ENCODE results near the gene GPC5.
"Not testable (repeated sequence)": the region's sequence is repeated elsewhere in the genome, so short reads cannot be mapped to it uniquely, and the experiment has no call there.

The GPC5 gene

DNA sequence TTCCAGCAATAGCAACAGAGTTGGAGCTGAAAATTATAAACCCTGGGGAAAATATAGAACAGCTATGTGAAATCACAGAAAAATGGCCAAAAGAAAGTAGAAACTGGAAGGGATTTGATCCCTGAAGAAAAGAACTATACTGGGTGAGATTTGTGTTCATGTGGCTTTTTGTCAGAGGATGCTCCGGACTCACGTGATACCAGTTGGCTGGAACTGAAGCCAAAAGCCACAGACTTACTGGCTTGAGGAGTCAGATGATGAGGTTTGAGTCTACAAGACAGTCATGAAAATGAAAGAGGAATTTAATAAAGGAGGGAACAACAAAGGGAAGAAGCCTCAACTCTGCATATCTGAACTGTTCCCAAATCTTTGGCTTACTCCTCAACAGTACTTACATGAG lies 427.1 kb downstream of the GPC5 start:
- DNase-seq (ENCODE audit: low read depth in 2 of 3, low spot score in 2 of 3): no peak

DNA sequence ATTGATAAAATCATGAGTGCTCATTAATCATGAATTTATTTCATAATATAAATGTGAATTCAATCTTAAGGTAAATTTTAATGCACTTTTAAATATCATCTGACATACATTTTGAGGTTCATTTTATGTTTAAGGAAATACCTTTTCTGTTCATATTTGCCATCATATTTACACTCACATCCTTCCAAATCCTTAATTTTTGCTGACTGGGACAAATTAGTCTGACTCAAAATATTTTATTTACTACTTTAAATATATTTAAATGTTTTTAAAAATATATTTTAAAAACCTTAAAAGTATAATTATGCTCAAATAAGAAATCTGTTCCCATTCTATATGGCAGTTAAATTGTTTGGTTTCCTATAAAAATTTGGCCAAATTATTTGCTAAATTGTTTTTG lies 438.1 kb downstream of the GPC5 start:
- no peak for DNase-seq (ENCODE audit: low read depth in 2 of 3, low spot score in 2 of 3)

DNA sequence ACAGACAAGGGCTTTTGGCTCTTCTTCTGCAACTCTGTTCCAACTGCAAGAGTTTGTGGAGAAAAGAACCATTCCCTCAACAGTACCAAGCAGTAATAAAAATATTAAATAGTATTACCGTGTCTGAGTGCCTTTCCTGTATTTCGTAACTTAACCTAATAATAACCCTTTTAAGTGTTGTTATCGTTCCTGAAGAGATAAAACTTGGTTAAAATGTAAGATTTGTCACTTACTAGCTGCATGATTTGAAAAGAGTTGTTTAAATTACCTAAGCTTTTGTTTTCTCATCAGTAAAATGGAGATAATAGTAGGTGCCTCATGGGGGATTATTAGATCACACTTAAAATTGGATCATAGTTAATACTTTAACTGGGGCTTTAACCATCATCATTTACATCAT lies 447.2 kb downstream of the GPC5 start:
- no peak for DNase-seq (ENCODE audit: low read depth in 2 of 3, low spot score in 2 of 3)

DNA sequence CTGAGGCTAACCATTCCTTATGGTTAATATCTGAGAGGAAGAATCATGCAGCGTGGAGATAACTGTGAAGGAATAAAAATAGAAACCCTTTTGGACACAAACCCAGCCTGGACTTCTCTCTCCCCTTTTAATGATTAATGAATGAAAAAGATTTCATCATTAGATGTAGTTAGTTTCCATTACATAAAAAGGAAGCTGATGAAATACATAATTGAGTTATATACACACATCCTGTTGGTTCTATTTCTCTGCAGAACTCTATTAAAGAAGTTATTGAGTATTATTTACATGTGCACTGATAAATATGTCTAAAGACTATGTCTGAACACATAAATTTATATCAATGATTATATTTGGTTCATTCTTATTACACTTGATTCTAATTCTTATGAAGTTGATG lies 465.3 kb downstream of the GPC5 start:
- DNase-seq (ENCODE audit: low read depth in 2 of 3, low spot score in 2 of 3): no peak

DNA sequence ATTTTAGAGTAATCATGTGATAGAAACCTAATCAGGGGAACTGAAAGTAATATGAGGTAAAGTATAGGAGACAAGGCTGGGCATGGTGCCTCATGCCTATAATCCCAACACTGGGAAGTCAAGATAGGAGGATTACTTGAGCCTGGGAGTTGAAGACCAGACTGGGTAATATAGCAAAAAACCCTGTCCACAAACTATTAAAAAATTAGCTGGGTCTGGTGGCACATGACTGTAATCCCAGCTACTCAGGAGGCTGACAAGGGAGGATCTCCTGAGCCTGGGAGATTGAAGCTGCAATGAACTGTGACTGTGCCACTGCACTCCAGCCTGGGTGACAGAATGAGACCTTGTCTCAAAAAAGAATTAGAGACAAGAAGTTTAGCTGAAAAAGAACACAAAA lies 469.9 kb downstream of the GPC5 start:
- no peak for DNase-seq (ENCODE audit: low read depth in 2 of 3, low spot score in 2 of 3)

DNA sequence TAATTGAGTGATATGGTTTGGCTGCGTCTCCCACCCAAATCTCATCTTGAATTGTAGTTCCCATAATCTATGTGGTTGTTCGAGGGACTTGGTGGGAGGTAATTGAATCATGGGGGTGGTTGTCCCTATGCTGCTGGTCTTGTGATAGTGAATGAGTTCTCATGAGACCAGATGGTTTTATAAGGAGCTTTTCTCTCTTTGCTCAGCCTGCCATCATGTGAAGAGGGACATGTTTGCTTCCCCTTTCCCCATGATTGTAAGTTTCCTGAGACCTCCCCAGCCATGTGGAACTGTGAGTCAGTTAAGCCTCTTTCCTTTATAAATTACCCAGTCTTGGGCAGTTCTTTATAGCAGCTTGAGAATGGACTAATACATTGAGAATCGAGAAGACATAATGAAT lies 480.1 kb downstream of the GPC5 start:
- no peak for DNase-seq (ENCODE audit: low read depth in 2 of 3, low spot score in 2 of 3)

DNA sequence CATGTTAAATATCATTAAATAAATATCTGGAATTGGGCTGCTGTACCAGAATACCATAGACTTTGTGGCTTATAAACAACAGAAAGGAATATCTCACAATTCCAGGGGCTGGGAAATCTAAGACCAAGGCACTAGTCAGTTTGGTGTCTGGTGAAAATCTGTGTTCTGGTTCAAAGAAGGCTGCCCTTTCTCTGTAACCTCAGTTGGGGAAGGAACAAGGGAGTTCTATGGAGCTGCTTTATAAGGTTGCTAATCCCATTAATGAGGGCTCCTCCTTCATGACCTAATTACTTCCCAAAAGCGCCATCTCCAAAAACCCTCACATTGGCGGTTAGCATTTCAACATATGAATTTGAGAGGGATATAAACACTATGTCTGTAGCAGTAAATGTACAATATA lies 480.9 kb downstream of the GPC5 start:
- no peak for DNase-seq (ENCODE audit: low read depth in 2 of 3, low spot score in 2 of 3)

DNA sequence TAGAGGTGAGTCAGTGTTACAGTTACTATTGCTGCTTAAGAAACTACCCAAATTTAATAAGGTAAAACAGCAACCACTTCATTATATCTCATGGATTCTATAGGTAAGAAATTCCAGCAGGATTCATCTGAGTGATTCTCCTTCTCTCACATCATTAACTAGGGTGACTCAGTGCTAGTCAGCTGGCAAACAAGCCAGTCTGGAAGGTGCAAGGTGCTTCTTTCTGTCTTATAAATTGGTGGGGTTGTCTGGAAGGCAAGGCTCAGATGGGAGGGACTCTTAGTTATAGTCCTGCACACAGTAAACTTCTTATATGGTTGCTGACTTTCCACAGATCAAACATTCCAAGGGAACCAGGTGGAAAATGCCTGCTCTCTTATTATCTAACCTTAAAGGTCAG lies 484.5 kb downstream of the GPC5 start:
- no peak for DNase-seq (ENCODE audit: low read depth in 2 of 3, low spot score in 2 of 3)

DNA sequence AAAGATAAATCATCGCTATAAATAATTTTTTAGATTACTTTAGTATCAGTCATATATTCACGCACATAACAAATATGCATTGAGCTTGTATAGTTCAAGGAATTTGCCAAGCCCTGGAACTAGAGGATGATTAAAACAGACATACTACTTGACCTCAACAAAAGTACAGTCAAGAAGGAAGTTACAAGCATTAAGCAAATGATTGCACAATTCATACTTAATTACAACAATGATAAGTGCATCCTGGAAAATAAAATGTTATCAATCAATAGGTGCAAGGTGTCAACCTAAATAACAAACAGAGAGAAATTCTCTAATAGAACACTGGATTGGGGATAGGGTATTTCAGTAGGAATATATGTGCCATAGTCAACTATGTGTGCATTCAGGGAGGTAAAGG lies 491.2 kb downstream of the GPC5 start:
- no peak for DNase-seq (ENCODE audit: low read depth in 2 of 3, low spot score in 2 of 3)

DNA sequence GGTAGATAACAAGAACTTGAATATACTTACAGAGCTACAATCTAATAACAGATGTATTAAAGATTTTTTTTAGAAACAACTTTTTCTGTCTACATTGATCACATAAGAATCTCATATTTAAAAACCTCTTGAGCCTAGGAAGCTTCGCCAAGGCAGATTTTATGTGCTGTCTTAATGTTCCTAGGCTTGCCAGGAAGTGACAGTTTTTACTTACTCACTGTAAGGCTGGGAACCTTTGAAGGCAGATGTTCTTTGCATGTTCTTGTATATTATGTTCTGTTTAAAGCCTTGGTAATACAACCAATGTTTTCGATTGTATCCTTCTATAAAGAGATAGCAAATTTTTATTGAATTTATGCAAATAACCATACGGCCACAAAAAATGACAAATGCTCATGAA lies 492.7 kb downstream of the GPC5 start:
- DNase-seq (ENCODE audit: low read depth in 2 of 3, low spot score in 2 of 3): no peak

DNA sequence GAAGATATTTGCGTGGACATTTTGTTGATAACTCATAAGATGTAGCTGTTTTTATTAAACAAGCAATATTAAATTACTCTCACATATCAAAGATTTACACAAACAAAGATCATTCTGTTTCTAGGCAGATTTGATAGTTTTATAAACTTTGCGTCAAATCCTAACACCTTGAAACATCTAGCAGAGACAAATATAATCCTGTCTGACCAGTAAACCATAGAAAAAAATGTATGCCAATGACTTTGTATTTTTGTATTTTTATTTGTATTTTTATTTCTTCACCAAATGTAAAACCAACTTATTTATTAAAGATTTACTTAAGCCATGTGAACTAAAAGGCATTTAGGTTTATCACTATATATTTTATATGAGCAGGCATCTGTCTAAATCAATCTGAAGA lies 494.6 kb downstream of the GPC5 start:
- no peak for DNase-seq (ENCODE audit: low read depth in 2 of 3, low spot score in 2 of 3)

DNA sequence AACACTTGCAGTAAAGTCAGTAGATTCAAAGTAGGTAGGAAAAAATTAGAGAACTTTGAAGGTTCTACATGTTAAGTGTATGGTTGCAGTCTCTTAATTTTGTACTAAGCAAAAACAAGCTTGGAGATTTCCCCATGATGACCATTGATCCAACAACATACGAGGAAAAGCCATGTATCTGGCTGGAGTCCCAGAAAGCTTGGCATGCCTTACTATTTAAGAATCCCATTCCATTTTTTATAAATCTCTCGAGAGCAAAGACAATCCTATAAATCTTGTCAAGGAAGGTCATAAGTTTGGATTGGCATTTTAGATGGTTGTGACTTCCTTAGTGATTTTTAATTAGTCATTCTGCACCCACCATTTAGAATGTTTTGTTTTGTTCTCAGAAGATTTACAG lies 495.9 kb downstream of the GPC5 start:
- DNase-seq (ENCODE audit: low read depth in 2 of 3, low spot score in 2 of 3): no peak

DNA sequence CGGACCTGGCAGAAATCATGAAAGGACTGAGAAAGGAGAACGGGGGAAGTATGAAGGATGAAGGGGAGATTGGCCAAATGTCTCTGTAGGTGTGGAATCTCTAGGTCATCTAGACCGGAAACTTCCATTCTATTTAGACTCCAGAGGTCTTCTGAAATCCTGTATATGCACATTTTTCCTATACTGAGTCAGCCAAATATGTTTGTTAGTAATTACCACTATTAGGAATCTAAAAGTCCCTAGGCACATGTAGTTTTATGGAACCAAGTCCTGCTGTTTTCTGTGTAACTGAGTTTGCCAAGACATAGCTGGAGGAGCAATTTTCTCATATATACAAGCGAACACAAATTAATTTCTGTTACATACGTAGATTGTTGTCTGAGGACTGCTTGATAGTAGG lies 498.1 kb downstream of the GPC5 start:
- DNase-seq (ENCODE audit: low read depth in 2 of 3, low spot score in 2 of 3): no peak

DNA sequence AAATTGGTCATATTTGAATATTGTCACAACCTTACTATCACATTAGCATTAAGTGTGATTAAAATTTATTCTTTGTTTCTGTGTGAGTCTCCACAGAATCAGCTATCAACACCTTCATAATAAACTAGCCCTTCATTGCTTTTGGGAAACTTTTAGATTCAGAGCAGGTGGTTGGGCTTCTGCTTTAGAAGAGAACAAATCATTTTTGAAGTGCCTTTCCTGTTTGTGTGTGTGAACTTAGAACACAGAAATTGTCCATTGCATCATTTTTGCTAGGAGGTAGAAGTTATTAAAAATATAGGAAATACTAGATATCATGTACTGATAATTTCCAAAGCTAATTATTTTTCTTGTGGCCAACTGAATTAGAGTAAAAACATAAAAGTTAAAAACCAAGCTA lies 500.6 kb downstream of the GPC5 start:
- DNase-seq (ENCODE audit: low read depth in 2 of 3, low spot score in 2 of 3): not testable (repeated sequence)

DNA sequence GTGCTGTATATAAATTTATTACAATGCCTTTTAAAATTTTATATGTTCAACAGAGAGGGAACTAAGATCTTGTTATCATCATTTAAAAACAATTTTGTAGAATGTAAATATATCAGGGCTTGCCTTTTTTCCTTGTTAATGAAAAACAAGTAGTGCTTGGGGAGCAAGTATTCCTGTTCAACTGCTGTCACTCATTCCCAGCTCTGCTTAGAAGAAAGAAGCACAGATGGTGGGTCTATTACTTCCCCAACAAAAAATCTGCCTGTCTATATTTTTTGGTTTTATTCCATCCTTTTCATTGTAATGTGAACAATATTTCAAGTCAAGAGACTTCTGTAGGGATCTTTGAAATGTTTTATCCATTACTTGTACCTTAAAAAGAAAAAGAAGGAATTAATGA lies 503.9 kb downstream of the GPC5 start:
- DNase-seq (ENCODE audit: low read depth in 2 of 3, low spot score in 2 of 3): no peak

DNA sequence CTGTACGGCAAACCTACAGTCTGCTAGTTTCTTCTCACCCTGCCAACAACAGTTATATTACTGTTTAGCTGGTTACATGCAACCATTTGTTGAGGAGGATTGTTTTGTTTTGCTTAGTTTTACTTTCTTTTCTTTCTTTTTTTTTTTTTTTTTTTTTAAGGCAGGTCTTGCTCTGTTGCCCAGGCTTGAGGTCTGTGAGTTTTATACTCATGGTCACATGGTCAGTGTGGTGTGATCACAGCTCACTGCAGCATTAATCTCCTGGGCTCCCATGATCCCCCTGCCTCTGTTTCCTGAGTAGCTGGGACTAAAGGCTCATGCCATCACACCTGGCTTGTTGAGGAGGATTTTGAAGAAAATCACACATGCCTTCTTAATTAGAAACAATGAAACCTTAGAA lies 505.6 kb downstream of the GPC5 start:
- DNase-seq (ENCODE audit: low read depth in 2 of 3, low spot score in 2 of 3): no peak

DNA sequence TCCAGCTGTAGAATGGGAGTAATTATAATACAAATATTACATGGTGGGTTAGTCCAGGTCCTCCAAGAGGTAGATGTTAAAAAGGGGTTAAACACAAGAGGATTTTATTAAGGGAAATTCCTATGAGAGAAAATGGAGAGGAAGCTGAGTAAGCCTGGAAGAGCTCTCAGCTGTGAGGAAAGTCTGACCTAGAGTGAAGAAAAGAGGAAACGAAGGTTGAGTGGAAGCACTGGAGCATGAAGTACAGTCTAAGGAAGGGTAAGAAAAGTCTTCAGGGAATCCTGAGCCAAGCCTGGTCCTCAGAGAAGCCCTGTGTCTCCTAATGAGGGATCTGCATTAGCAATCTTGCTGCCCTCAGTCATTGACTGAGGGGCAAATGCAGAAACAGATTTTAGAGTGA lies 506.2 kb downstream of the GPC5 start:
- DNase-seq (ENCODE audit: low read depth in 2 of 3, low spot score in 2 of 3): no peak

DNA sequence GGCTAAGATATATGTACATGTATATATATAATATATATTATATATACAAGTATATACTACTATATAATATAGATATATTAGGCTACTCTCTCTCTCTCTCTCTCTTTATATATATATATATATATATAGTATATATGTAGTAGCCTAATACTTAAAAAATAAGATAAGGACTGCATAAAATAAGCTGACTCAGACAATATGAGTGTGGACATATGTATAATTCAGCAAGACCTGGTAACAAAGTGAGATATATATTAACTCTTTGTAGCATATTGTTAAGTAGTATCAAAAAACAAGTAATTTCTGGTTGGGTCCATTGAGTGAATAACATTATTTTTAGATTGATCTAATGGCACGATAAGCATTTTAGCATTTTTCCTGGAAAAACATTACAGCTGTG lies 509.0 kb downstream of the GPC5 start:
- DNase-seq (ENCODE audit: low read depth in 2 of 3, low spot score in 2 of 3): no peak

DNA sequence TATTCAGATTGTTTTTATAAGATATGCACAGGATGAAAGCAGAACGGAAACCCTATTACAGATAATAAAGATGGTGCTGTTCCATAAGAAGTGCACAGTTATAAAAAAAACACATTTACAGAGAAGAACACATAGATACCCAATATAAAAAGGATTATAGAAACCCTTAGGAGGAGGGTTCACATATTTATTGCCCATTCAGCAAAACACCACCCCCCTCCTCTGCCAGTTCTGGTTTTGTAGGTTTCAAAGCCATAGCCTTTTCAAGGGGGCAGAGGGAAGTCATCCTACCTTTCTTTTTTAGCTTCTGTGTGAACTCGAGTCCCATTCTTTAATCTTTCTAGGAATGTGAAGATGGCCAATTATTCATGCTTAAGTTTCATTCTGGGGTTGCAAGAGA lies 511.2 kb downstream of the GPC5 start:
- no peak for DNase-seq (ENCODE audit: low read depth in 2 of 3, low spot score in 2 of 3)

DNA sequence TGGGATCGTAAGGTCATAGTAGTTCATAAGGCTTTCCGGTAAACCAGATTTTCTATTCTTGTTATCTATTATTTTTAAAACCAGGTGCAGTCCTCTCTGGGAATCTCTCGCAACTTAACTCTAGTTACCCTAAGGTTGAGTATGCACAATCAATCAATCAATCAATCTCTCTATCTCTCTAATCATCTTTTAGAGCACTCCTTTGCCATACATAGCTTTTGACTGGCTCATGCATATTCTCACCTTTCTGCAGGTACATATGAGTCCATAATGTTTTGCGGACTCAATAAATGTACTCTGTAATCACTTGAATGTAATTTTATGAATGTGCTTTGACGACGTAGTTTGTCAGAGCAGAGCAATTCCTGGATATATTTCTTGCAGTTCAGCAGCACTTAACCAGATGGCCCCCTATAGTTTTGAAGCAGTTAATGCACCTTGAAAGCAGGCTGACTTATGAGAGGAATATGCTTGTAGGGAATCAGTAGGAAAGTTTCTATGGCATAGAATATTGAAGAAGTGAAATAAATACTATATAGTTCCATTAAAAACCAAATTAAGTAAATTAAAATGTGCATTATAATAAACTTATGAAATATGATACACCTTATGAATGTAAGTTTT lies 524.7 kb downstream of the GPC5 start:
- no peak for DNase-seq (ENCODE audit: low read depth in 2 of 3, low spot score in 2 of 3)

DNA sequence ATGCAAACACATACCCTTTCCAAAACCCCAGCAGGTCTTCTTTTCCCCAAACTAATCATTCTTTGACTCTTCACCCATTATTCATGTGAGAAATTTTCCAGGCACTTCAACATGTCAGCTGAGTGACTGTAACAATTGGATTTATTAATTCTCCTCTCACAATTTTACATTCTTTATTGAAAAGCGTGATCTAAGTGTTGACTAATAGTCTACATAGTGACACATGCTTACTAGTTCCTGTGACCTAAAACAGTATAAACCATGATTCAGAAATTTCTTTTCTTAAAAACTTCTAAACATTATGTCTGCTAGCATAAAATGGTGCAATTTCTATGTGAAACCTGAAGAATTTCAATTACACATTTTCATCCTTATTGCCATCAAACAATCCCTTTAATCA lies 532.3 kb downstream of the GPC5 start:
- DNase-seq (ENCODE audit: low read depth in 2 of 3, low spot score in 2 of 3): no peak

DNA sequence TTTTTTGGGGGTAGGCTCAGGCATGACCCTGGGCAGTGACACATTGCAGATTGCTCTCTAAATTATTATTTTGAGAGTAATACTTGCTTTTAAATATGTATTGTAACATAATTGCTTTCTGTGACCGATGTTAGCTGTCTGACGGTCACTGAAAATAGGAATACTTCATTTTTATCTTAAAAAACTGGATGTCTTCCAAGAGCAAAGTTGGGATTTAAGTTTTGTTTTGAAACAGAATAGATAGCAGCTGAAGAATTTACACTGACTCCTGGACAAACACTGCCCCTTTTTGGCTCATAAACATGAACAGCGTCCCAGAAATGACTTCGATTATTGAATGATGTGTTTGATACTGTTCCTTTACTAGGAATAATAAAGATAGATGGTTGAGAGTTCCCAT lies 535.9 kb downstream of the GPC5 start:
- no peak for DNase-seq (ENCODE audit: low read depth in 2 of 3, low spot score in 2 of 3)

DNA sequence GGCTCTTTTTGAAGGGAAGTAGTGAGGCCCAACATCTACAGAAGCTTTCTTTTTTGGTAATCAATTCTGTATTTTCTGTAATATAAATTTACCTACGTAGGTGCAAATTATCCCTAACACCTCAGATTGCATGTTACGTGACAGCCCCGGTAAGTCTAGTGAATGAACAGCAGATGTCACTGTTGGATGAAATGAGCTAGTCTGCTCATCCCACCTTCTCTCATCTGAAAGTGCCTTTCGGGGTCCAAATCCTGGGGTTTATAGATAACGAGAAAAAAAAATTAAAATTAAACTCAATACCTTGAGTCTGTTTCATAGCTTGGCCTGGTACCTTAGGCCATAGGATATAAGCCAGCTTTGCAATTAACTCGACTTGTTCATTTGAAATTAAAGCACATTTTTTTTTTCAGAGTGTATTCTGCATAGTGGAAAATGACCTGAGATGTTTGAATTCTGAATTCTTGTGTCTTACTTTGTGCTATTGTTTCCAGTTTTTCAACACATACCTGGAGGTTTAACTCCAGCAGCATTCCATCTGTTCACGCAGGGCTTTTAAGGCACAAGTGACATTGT lies 548.2 kb downstream of the GPC5 start:
- no peak for DNase-seq (ENCODE audit: low read depth in 2 of 3, low spot score in 2 of 3)

DNA sequence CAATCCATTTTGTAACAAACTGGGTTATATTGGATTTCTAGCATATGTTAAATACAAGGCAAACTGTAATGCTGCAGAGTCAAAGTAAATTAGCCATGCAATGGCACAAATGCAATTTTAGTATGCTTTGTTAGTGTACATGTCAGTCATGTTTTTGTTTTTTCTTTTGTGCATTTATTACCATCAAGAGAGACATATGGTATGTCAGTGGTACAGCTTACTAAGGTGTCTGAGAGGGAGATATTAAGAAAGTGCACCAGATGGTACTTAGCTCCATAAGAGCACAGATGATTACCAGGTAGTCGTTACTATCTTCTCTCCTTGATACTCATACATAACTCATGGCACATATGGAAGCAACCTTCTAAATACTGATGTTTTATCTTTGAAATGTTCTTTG lies 550.3 kb downstream of the GPC5 start:
- no peak for DNase-seq (ENCODE audit: low read depth in 2 of 3, low spot score in 2 of 3)

All from activated CD8-positive, alpha-beta memory T cell treated with anti-CD3 and anti-CD28 coated beads for 48 hours (primary cell).